Activated CD8-positive, alpha-beta T cell treated with anti-CD3 and anti-CD28 coated beads for 36 hours (primary cell): ENCODE data around the gene KCNN1. TPM values are rescaled to one million over a fixed set of nuclear protein-coding genes. Genes with fewer than 3 reads are reported as not detected.

Experiments used
- ATAC-seq: fragments of 200-7000 bp; cut with Tn5 transposase; one replicate; pipeline ENCODE4 v1.10.0; 2021; ENCODE audit warnings: mild to moderate bottlenecking, moderate library complexity
- CTCF ChIA-PET: fragments of 350-600 bp; sonication (Branson Sonifier 250); formaldehyde crosslinking; loops from one replicate; lab custom pipeline; 2021; ENCODE audit warnings: antibody characterized with exemption; lab: Charles Lee
- POLR2A ChIA-PET: fragments of 350-600 bp; sonication (Branson Sonifier 250); formaldehyde crosslinking; loops from one replicate; lab custom pipeline; 2021; ENCODE audit warnings: antibody characterized with exemption; lab: Charles Lee
- DNase-seq: peaks from one replicate; pipeline ENCODE4 v3.0.0-alpha.2; 2020
- H3K27ac Mint-ChIP-seq: one replicate; pipeline ENCODE4 v1.8.0; 2021; ENCODE audit warnings: mild to moderate bottlenecking, mixed read lengths
- H3K27me3 Mint-ChIP-seq: one replicate; pipeline ENCODE4 v1.8.0; 2021; ENCODE audit warnings: mixed read lengths
- H3K36me3 Mint-ChIP-seq: one replicate; pipeline ENCODE4 v1.8.0; 2021; ENCODE audit warnings: low read depth, mixed read lengths
- H3K4me1 Mint-ChIP-seq: one replicate; pipeline ENCODE4 v1.8.0; 2021; ENCODE audit warnings: low read depth, mixed read lengths
- H3K4me3 Mint-ChIP-seq: one replicate; pipeline ENCODE4 v1.8.0; 2021; ENCODE audit warnings: mild to moderate bottlenecking, moderate library complexity, mixed read lengths
- H3K9me3 Mint-ChIP-seq: one replicate; pipeline ENCODE4 v1.8.0; 2021; ENCODE audit warnings: mixed read lengths
- intact Hi-C: fragments of 100-400 bp; cut with micrococcal nuclease; formaldehyde crosslinking; loops from one replicate; pipeline ENCODE4 v1.10.0; 2022
- total RNA-seq, 2 experiments: library from RNA; stranded (reverse); gene quantifications; one replicate each; pipeline ENCODE4 v1.2.3, GENCODE V29; 2021
- TF ChIP-seq, protein P1 (sequence below): fragments of 200-600 bp; IDR thresholded peaks from one replicate; pipeline ENCODE4 v1.8.0; 2022; ENCODE audit warnings: antibody characterized with exemption, mild to moderate bottlenecking

The KCNN1 gene
- total RNA-seq, 2 experiments from 2014 or later: 0.25 to 1.7 TPM

DNA sequence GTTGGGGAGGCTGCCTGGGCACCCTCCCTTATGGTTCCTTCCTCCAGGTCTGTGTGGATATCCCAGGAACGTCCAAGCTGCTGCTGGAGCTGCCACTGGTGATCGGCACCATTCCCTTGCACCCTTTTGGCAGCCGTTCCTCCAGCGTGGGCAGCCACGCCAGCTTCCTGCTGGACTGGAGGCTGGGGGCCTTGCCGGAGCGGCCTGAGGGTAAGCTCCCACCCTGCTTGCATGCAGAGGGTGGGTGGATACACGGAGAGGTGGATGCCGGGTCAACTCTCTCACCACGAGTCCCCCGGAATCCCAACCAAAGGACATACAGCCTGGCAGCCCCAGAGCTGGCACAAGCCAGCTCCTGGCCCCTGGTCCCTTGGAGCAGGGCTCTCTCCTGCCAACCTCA, 43.2 kb downstream of the KCNN1 start:
- Mint-ChIP-seq H3K27ac (no peak overlapping the region), H3K4me1 (peaks cover 48% of the 10 kb centered on the region), H3K27me3 (no peaks in the 10 kb centered on the region), H3K9me3 (no peaks in the 10 kb centered on the region), H3K36me3 (peaks cover 53% of the 10 kb centered on the region), H3K4me3 (no peak overlapping the region)
- intact Hi-C loops: no loop called here
- ChIA-PET CTCF (interaction anchor here (0.8 to 6.1 kb wide), 3 partner anchors 35 to 78 kb away, joined by 3 to 151 read pairs (median 6); no protein-coding TSS in a partner anchor), POLR2A (interaction anchor here (0.7 to 1.7 kb wide), 5 partner anchors 9 to 149 kb away, joined by 3 to 8 read pairs (median 3); no protein-coding TSS in a partner anchor)
- TF ChIP-seq, protein P1, sequence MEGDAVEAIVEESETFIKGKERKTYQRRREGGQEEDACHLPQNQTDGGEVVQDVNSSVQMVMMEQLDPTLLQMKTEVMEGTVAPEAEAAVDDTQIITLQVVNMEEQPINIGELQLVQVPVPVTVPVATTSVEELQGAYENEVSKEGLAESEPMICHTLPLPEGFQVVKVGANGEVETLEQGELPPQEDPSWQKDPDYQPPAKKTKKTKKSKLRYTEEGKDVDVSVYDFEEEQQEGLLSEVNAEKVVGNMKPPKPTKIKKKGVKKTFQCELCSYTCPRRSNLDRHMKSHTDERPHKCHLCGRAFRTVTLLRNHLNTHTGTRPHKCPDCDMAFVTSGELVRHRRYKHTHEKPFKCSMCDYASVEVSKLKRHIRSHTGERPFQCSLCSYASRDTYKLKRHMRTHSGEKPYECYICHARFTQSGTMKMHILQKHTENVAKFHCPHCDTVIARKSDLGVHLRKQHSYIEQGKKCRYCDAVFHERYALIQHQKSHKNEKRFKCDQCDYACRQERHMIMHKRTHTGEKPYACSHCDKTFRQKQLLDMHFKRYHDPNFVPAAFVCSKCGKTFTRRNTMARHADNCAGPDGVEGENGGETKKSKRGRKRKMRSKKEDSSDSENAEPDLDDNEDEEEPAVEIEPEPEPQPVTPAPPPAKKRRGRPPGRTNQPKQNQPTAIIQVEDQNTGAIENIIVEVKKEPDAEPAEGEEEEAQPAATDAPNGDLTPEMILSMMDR: no peak
- DNase-seq (no peak), ATAC-seq (no peak)

DNA sequence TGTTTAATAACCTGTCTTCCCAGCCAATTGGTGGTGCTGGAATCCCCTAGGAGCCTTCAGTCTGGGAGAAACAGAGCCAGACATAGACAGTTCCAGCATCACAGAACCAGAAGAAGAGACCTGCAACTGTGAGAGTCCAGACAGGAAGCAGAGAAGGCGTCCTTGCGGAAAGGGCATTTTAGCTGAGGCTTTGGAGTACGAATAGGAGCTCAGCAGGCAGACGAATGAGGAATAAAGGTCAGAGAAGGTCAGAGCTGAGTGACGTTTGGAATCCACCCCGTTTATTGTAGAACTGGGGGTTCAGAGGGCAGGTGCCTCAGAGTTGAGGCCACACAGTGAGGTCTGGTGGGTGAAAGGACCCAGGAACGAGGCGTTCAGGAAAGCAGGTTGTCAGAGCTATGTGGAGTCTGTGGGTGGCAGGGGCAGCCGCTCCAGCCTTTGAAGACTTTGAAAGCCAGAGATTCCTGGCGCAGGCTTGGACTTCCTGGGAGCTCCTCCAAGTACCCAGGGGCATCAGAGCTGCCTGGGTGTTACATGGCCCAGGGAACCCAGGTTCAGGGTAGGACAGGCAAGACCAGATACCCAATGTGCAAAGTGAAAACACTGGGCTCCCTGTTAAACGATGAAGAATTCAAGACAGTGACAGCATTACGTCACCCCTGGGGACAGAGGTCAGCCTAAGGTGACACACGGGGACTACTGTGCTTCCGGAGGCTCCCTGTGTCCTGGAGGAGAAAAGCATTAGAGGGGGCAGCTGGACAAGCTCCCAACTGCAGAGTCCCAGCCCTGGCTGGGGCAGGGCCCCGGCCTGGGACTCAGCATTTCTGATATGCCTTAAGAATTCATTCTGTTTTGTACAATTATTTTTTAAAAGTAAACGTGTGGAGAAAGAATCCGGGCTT, 46.6 kb downstream of the KCNN1 start:
- intact Hi-C loops: no loop called here
- ChIA-PET CTCF (interaction anchor here (0.6 to 2.1 kb wide), 4 partner anchors 31 to 46 kb away, joined by 3 to 11 read pairs (median 5); no protein-coding TSS in a partner anchor), POLR2A (interaction anchor here (0.9 to 1.4 kb wide), 5 partner anchors 11 to 39 kb away, joined by 3 to 5 read pairs (median 3); no protein-coding TSS in a partner anchor)
- no peaks in the 10 kb centered on the region for H3K27me3 Mint-ChIP-seq
- peak; percentile 19 for ATAC-seq
- peak; percentile 30 for DNase-seq
- H3K4me1 Mint-ChIP-seq: peaks cover 54% of the 10 kb centered on the region
- H3K27ac Mint-ChIP-seq: peak overlapping the region; percentile 75
- no peaks in the 10 kb centered on the region for H3K9me3 Mint-ChIP-seq
- no peak overlapping the region for H3K4me3 Mint-ChIP-seq
- H3K36me3 Mint-ChIP-seq: peaks cover 52% of the 10 kb centered on the region
- TF ChIP-seq, protein P1: no peak

DNA sequence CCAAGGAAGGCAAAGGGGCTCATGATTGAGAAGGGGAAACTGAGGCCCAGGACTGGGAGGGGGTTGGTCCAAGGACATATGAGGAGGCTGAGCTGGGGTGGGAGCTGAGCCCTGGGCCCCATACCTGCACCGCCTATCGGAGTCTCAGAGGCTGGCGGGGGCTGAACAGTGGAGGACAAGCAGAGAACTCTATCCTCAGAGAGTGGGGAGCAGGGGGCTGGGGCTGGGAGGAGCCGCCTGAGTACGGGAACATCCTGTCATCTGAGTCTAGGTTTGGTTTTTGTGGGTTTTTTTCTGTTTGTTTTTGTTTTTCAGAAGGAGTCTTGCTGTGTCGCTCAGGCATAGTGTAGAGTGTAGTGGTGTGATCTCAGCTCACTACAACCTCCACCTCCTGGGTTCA, 47.3 kb downstream of the KCNN1 start:
- peaks cover 45% of the 10 kb centered on the region for H3K36me3 Mint-ChIP-seq
- ChIA-PET POLR2A (interaction anchor here (0.9 to 1.4 kb wide), 5 partner anchors 10 to 98 kb away, joined by 3 to 5 read pairs (median 3); no protein-coding TSS in a partner anchor), CTCF (interaction anchor here (0.7 to 2.1 kb wide), 3 partner anchors 16 to 43 kb away, joined by 4 to 11 read pairs (median 6); no protein-coding TSS in a partner anchor)
- peak; percentile 59 for DNase-seq
- H3K27me3 Mint-ChIP-seq: no peaks in the 10 kb centered on the region
- intact Hi-C loops: no loop called here
- no peaks in the 10 kb centered on the region for H3K9me3 Mint-ChIP-seq
- H3K27ac Mint-ChIP-seq: peak overlapping the region; percentile 75
- H3K4me3 Mint-ChIP-seq: peak overlapping the region; percentile 1
- peaks cover 50% of the 10 kb centered on the region for H3K4me1 Mint-ChIP-seq
- peak; percentile 64 for ATAC-seq
- TF ChIP-seq, protein P1: no peak

DNA sequence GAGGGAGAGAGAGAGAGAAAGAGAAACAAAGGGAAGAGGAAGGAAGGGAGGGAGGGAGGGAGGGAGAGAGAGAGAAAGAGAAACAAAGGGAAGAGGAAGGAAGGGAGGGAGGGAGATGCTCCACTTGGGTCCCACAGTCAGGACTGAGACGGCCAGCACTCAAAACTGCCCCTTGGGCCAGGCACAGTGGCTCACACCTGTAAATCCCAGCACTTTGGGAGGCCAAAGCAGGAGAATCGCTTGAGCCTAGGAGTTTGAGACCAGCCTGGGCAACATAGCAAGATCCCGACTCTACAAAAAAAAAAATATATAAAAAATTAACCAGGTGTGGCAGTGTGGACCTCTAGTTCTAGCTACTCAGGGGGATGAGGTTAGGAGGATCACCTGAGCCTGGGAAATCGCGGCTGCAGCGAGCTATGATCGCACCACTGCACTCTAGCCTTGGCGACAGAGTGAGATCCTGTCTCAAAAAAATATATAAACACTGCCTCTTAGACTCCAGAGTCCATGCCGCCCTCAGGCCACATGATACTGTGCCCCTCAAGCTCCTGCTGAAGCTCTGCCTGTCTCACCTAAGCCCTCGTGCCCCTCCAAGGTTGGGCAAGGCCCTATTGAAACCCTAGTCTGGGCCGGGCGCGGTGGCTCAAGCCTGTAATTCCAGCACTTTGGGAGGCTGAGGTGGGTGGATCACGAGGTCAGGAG, 49.5 kb downstream of the KCNN1 start:
- Mint-ChIP-seq H3K27me3 (no peaks in the 10 kb centered on the region), H3K9me3 (no peaks in the 10 kb centered on the region), H3K4me3 (no peak overlapping the region), H3K36me3 (peaks cover 31% of the 10 kb centered on the region), H3K4me1 (peaks cover 59% of the 10 kb centered on the region), H3K27ac (no peak overlapping the region)
- TF ChIP-seq, protein P1: no peak
- DNase-seq (no peak), ATAC-seq (no peak)
- ChIA-PET POLR2A (interaction anchor here (1.0 kb wide), 1 partner anchor 28 kb away, joined by 3 read pairs; no protein-coding TSS in a partner anchor), CTCF (interaction anchor here (1.3 kb wide), 2 partner anchors 9 to 41 kb away, joined by 3 to 4 read pairs; partner anchors contain the start of gene ARRDC2)
- intact Hi-C loops: no loop called here
